Activated T-cell treated with anti-CD3 and anti-CD28 coated beads, Interleukin-2, amount 50 U/mL, for 72 hours (primary cell): ENCODE results near the gene HADH. TPM values are rescaled to one million over a fixed set of nuclear protein-coding genes. Genes with fewer than 3 reads are reported as not detected.

ENCODE experiments used
- ATAC-seq, 2 donors: fragments of 150-1000 bp; cut with Tn5 transposase; replicated peaks in 1 of 2; 2 replicates each; pipeline ENCODE4 v1.10.0; 2021; ENCODE audit warnings: moderate library complexity in 2 of 2, mild to moderate bottlenecking in 1 of 2
- DNase-seq, 2 donors: peaks; one replicate each; pipeline ENCODE4 v3.0.0; 2021 to 2022; ENCODE audit warnings: mixed read lengths in 1 of 2
- H3K27ac Mint-ChIP-seq: one replicate; pipeline ENCODE4 v1.8.0; 2022; ENCODE audit warnings: mild to moderate bottlenecking, moderate library complexity, mixed read lengths
- H3K27me3 Mint-ChIP-seq: one replicate; pipeline ENCODE4 v1.8.0; 2022; ENCODE audit warnings: low read depth, mixed read lengths
- H3K36me3 Mint-ChIP-seq, 2 donors: one replicate each; pipeline ENCODE4 v1.8.0; 2022; ENCODE audit warnings: mixed read lengths in 2 of 2, mild to moderate bottlenecking in 1 of 2; ENCODE audit not compliant: insufficient read depth in 2 of 2
- H3K4me1 Mint-ChIP-seq: one replicate; pipeline ENCODE4 v1.8.0; 2022; ENCODE audit warnings: low read depth, mixed read lengths
- H3K4me3 Mint-ChIP-seq, 2 donors: one replicate each; pipeline ENCODE4 v1.8.0; 2022; ENCODE audit warnings: mild to moderate bottlenecking in 2 of 2, mixed read lengths in 2 of 2, moderate library complexity in 2 of 2
- H3K9me3 Mint-ChIP-seq, 2 donors: one replicate each; pipeline ENCODE4 v1.8.0; 2022; ENCODE audit warnings: mixed read lengths in 2 of 2
- total RNA-seq, 2 donors: library from RNA; stranded (reverse); gene quantifications; one replicate each; pipeline ENCODE4 v1.2.3, GENCODE V29; 2022

Gene HADH
- total RNA-seq, 2 donors from 2014 or later, result 35.7 to 45.7 TPM

- peaks cover 5 to 21% of the 10 kb centered on the region in 2 donors for H3K36me3 Mint-ChIP-seq
- ATAC-seq (no peak), DNase-seq (no peak)
- no peaks in the 10 kb centered on the region for H3K27me3 Mint-ChIP-seq
- no peaks in the 10 kb centered on the region for H3K9me3 Mint-ChIP-seq
- H3K4me3 Mint-ChIP-seq, result no peak overlapping the region
- H3K4me1 Mint-ChIP-seq, result peaks cover 24% of the 10 kb centered on the region
- no peak overlapping the region for H3K27ac Mint-ChIP-seq
These were observed 34.6 kb downstream of the HADH start for GRCh38 chr4:108024085-108024877.

GRCh38 chr4:108024878-108025165 is 35.1 kb downstream of the HADH start:
- Mint-ChIP-seq H3K4me3 (no peak overlapping the region), H3K27me3 (no peaks in the 10 kb centered on the region), H3K9me3 (no peaks in the 10 kb centered on the region), H3K36me3 (peaks cover 3 to 18% of the 10 kb centered on the region in 2 donors), H3K4me1 (peaks cover 26% of the 10 kb centered on the region), H3K27ac (no peak overlapping the region)
- DNase-seq (no peak), ATAC-seq (no peak)

GRCh38 chr4:108029016-108029720 is 39.5 kb downstream of the HADH start:
- no peak overlapping the region for H3K27ac Mint-ChIP-seq
- peaks cover 59% of the 10 kb centered on the region for H3K4me1 Mint-ChIP-seq
- H3K9me3 Mint-ChIP-seq, result no peaks in the 10 kb centered on the region
- peaks cover 6 to 26% of the 10 kb centered on the region in 2 donors for H3K36me3 Mint-ChIP-seq
- DNase-seq, result peak; percentile 57 to 68
- peak overlapping the region; percentile 69 to 76 for H3K4me3 Mint-ChIP-seq
- no peaks in the 10 kb centered on the region for H3K27me3 Mint-ChIP-seq
- ATAC-seq, result peak; percentile 31 to 42

- Mint-ChIP-seq H3K9me3 (no peaks in the 10 kb centered on the region), H3K4me3 (peak overlapping the region; percentile 69 to 76), H3K27ac (peak overlapping the region; percentile 62), H3K4me1 (peaks cover 65% of the 10 kb centered on the region), H3K27me3 (no peaks in the 10 kb centered on the region), H3K36me3 (peaks cover 9 to 25% of the 10 kb centered on the region in 2 donors)
- peak in 1 of 2 donors; percentile 30 for DNase-seq
- ATAC-seq, result peak; percentile 39 to 51
These were observed 40.0 kb downstream of the HADH start for GRCh38 chr4:108029731-108030130.

- Mint-ChIP-seq H3K36me3 (peaks cover 9 to 24% of the 10 kb centered on the region in 2 donors), H3K27me3 (no peaks in the 10 kb centered on the region), H3K27ac (peak overlapping the region; percentile 62), H3K4me3 (peak overlapping the region; percentile 69 to 76), H3K4me1 (peaks cover 71% of the 10 kb centered on the region), H3K9me3 (no peaks in the 10 kb centered on the region)
- peak; percentile 78 for ATAC-seq
- peak; percentile 72 to 80 for DNase-seq
These were observed 40.6 kb downstream of the HADH start for GRCh38 chr4:108030332-108030731.

GRCh38 chr4:108031427-108032083 is 41.9 kb downstream of the HADH start:
- peak; percentile 64 to 71 for ATAC-seq

GRCh38 chr4:108033348-108033747 is 43.7 kb downstream of the HADH start:
- H3K9me3 Mint-ChIP-seq, result no peaks in the 10 kb centered on the region
- ATAC-seq, result no peak
- no peak for DNase-seq
- H3K36me3 Mint-ChIP-seq, result peaks cover 9 to 17% of the 10 kb centered on the region in 2 donors
- H3K27me3 Mint-ChIP-seq, result no peaks in the 10 kb centered on the region
- H3K4me3 Mint-ChIP-seq, result no peak overlapping the region
- no peak overlapping the region for H3K27ac Mint-ChIP-seq
- peaks cover 96% of the 10 kb centered on the region for H3K4me1 Mint-ChIP-seq

More at GRCh38 chr4:108031427-108032083, 41.9 kb downstream of the HADH start:
- no peaks in the 10 kb centered on the region for H3K9me3 Mint-ChIP-seq
- H3K4me1 Mint-ChIP-seq, result peaks cover 83% of the 10 kb centered on the region
- H3K4me3 Mint-ChIP-seq, result peak overlapping the region; percentile 16 to 48
- no peaks in the 10 kb centered on the region for H3K27me3 Mint-ChIP-seq
- peak overlapping the region; percentile 80 for H3K27ac Mint-ChIP-seq
- DNase-seq, result peak; percentile 67 to 74
- peaks cover 9 to 21% of the 10 kb centered on the region in 2 donors for H3K36me3 Mint-ChIP-seq

GRCh38 chr4:108034565-108034964 is 44.9 kb downstream of the HADH start:
- Mint-ChIP-seq H3K27me3 (no peaks in the 10 kb centered on the region), H3K4me1 (peaks cover 91% of the 10 kb centered on the region), H3K36me3 (peaks cover 10 to 15% of the 10 kb centered on the region in 2 donors), H3K27ac (no peak overlapping the region), H3K4me3 (peak overlapping the region; percentile 33 to 77), H3K9me3 (no peaks in the 10 kb centered on the region)
- DNase-seq, result peak in 1 of 2 donors; percentile 28
- no peak for ATAC-seq

- Mint-ChIP-seq H3K4me3 (peak overlapping the region; percentile 68 to 78), H3K9me3 (no peaks in the 10 kb centered on the region), H3K27me3 (no peaks in the 10 kb centered on the region), H3K4me1 (peaks cover 79% of the 10 kb centered on the region), H3K27ac (peak overlapping the region; percentile 58), H3K36me3 (peaks cover 8 to 15% of the 10 kb centered on the region in 2 donors)
- ATAC-seq (no peak), DNase-seq (no peak)
These were observed 46.0 kb downstream of the HADH start for GRCh38 chr4:108035691-108036090.

- DNase-seq (peak; percentile 76 to 87), ATAC-seq (peak; percentile 74 to 83)
- H3K36me3 Mint-ChIP-seq, result peaks cover 8 to 15% of the 10 kb centered on the region in 2 donors
- H3K27ac Mint-ChIP-seq, result peak overlapping the region; percentile 91
- peak overlapping the region; percentile 68 to 78 for H3K4me3 Mint-ChIP-seq
- H3K9me3 Mint-ChIP-seq, result no peaks in the 10 kb centered on the region
- H3K4me1 Mint-ChIP-seq, result peaks cover 74% of the 10 kb centered on the region
- no peaks in the 10 kb centered on the region for H3K27me3 Mint-ChIP-seq
These were observed 46.5 kb downstream of the HADH start for GRCh38 chr4:108036213-108036612.

GRCh38 chr4:108037884-108038283 is 48.2 kb downstream of the HADH start:
- Mint-ChIP-seq H3K4me3 (peak overlapping the region; percentile 54 to 78), H3K9me3 (peaks cover 0 to 1% of the 10 kb centered on the region in 2 donors), H3K27me3 (no peaks in the 10 kb centered on the region), H3K4me1 (peaks cover 60% of the 10 kb centered on the region), H3K36me3 (peaks cover 4 to 7% of the 10 kb centered on the region in 2 donors), H3K27ac (peak overlapping the region; percentile 91)
- ATAC-seq (peak; percentile 81 to 85), DNase-seq (no peak)

GRCh38 chr4:108042927-108043326 is 53.2 kb downstream of the HADH start:
- peaks cover 4 to 19% of the 10 kb centered on the region in 2 donors for H3K36me3 Mint-ChIP-seq
- peaks cover 0 to 1% of the 10 kb centered on the region in 2 donors for H3K9me3 Mint-ChIP-seq
- H3K27ac Mint-ChIP-seq, result peak overlapping the region; percentile 39
- ATAC-seq, result no peak
- H3K4me1 Mint-ChIP-seq, result peaks cover 48% of the 10 kb centered on the region
- H3K4me3 Mint-ChIP-seq, result peak overlapping the region; percentile 13 to 42
- no peak for DNase-seq
- no peaks in the 10 kb centered on the region for H3K27me3 Mint-ChIP-seq

- Mint-ChIP-seq H3K27ac (peak overlapping the region; percentile 39), H3K27me3 (no peaks in the 10 kb centered on the region), H3K36me3 (peaks cover 4 to 24% of the 10 kb centered on the region in 2 donors), H3K4me3 (peak overlapping the region; percentile 32 to 42), H3K4me1 (peaks cover 46% of the 10 kb centered on the region), H3K9me3 (peaks cover 0 to 1% of the 10 kb centered on the region in 2 donors)
- DNase-seq (peak in 1 of 2 donors; percentile 23), ATAC-seq (peak; percentile 33 to 40)
These were observed 53.8 kb downstream of the HADH start for GRCh38 chr4:108043526-108043925.
